HCT116 (cell line): ENCODE data around the gene AQP4.

Experiments used
- CTCF ChIP-seq, 3 experiments: fragments of 200-600 bp in 1 of 3; sonication (generic) in 1 of 3; IDR thresholded peaks in 2 of 3; conservative IDR thresholded peaks in 1 of 3; 2 replicates each; pipeline ENCODE4 v1.5.1; 2012 to 2017; ENCODE audit warnings: low read depth in 2 of 3, low read length in 2 of 3, antibody characterized with exemption in 1 of 3, borderline replicate concordance in 1 of 3, control low read depth in 1 of 3, mild to moderate bottlenecking in 1 of 3, mixed read lengths in 1 of 3, mixed run types in 1 of 3, moderate library complexity in 1 of 3; ENCODE audit not compliant: insufficient read depth in 1 of 3
- POLR2A ChIP-seq: IDR thresholded peaks from 2 replicates; pipeline ENCODE4 v1.7.0; 2011; ENCODE audit warnings: borderline replicate concordance; ENCODE audit not compliant: insufficient read depth, insufficient read length; ENCODE audit errors: extremely low read depth

DNA sequence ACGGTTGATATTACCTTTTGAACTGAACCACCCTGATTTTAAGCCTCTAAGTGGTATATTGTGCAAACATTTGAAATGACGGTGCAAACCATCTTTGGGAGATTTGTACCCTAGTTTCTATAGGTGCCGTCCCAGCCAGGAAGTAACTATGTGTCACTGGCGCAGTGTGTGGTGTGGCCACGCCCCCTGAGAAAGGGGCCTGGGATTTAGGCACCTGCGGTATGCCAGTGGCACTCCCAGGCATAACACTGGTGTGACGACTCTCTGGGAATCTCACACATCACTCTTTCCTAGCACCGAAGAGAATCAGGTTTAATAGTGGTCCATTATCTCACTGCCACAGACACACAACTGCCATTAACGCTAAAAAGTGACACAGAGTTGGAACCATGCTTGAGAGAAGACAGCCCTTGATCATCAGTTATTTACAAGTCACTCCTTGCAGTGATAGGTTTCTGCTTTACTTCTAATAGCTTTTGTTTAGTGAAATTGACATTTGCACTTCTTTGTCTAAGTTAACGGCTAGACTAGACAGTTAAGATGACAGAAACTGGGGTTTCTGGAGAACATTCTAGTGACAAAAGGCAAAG lies 11.1 kb downstream of the AQP4 start:
- TF ChIP-seq CTCF (IDR thresholded peaks at IDR 0.05 in 2 of 3, conservative IDR thresholded peaks at IDR 0.05 in 1 of 3; ENCODE audit: borderline replicate concordance in 1 of 3, insufficient read depth in 1 of 3, low read depth in 2 of 3, low read length in 2 of 3): no peak
- TF ChIP-seq POLR2A: no peak
